B cell (primary cell): ENCODE measurements around the gene EIF2A.
"Not testable (repeated sequence)": the region's sequence is repeated elsewhere in the genome, so short reads cannot be mapped to it uniquely, and the experiment has no call there.

ENCODE experiments used
- EZH2 ChIP-seq: IDR thresholded peaks from 2 replicates; pipeline ENCODE4 v1.6.1; 2012; ENCODE audit warnings: borderline replicate concordance, low read depth, mild to moderate bottlenecking, moderate library complexity, low read length; ENCODE audit not compliant: insufficient read depth, poor library complexity, severe bottlenecking
- TF ChIP-seq, protein P1 (sequence below): fragments of 200-600 bp; IDR thresholded peaks from one replicate; pipeline ENCODE4 v1.8.0; 2022; ENCODE audit warnings: antibody characterized with exemption, mild to moderate bottlenecking

DNA sequence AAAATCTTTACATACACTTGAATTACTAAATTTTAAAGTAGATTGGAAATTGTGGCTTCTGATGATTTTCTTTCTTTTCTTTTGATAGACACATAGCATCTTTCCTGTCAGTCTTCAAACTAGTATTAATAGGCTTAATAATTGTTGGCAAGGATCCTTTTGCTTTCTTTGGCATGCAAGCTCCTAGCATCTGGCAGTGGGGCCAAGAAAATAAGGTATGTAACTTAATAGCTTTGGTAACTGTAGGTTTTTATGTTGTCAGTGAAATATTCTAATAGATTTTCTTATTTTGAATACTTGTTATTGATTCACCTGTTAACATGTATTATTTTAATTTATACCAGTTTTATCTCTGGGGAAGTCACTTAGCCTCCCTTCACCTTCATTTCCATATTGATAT lies 76.4 kb downstream of the EIF2A start:
- TF ChIP-seq, protein P1, sequence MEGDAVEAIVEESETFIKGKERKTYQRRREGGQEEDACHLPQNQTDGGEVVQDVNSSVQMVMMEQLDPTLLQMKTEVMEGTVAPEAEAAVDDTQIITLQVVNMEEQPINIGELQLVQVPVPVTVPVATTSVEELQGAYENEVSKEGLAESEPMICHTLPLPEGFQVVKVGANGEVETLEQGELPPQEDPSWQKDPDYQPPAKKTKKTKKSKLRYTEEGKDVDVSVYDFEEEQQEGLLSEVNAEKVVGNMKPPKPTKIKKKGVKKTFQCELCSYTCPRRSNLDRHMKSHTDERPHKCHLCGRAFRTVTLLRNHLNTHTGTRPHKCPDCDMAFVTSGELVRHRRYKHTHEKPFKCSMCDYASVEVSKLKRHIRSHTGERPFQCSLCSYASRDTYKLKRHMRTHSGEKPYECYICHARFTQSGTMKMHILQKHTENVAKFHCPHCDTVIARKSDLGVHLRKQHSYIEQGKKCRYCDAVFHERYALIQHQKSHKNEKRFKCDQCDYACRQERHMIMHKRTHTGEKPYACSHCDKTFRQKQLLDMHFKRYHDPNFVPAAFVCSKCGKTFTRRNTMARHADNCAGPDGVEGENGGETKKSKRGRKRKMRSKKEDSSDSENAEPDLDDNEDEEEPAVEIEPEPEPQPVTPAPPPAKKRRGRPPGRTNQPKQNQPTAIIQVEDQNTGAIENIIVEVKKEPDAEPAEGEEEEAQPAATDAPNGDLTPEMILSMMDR = not testable (repeated sequence)
- not testable (repeated sequence) for TF ChIP-seq EZH2
